Renal cortical epithelial cell (primary cell): ENCODE results near the gene GLRA1. TPM values are rescaled to one million over a fixed set of nuclear protein-coding genes. Genes with fewer than 3 reads are reported as not detected.

Experiments used
- DNase-seq: peaks from one replicate; pipeline ENCODE4 v3.0.0-alpha.2; 2011; ENCODE audit warnings: low read depth
- total RNA-seq: library from RNA; depleted of rRNA; stranded (reverse); fragments of >200 nt; gene quantifications from 2 replicates; pipeline ENCODE4 v1.2.3, GENCODE V29; 2014

The GLRA1 gene
- total RNA-seq, result not detected in 2 replicates

DNA sequence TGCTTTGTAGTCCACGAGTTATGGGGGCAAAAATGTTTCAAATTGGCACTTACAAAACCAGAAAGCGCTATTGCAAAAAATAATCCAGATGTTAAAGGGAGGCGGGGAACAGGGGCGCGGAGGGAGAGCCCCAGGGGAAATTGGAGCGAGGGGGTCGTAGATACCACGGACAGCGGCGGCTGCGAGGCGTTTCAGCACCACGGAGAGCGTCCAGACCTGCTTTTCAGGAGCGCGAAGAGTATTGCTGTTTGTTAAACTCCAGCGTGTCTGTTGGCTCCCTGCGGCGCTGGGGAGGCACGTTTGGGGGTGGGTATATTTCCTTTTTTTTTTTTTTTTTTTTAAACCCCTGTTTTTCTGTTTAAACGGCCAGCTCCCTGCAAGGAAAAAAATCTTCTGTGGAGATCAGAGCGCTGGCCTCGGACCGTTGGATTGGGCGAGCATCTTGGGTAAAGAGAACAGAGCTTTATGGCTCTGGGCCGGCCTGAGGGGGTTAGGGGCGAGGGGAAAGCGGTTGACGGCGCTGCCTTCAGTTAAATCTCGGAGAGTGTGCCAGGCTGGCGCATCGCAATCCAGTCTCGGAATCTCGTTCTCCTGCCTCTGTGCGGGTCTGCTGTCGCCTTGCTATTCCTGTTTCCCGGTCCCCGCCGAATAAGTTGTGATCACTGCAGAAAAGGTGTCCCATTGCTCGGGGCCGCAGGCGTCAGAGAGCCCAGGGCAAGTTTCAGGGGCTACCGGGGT, at the start of gene GLRA1:
GLRA1 (minus strand) TSS at position 288 of the 738 bp plus-strand sequence. CDS start 302 bp downstream, outside the sequence.
- peak; percentile 15 for DNase-seq

DNA sequence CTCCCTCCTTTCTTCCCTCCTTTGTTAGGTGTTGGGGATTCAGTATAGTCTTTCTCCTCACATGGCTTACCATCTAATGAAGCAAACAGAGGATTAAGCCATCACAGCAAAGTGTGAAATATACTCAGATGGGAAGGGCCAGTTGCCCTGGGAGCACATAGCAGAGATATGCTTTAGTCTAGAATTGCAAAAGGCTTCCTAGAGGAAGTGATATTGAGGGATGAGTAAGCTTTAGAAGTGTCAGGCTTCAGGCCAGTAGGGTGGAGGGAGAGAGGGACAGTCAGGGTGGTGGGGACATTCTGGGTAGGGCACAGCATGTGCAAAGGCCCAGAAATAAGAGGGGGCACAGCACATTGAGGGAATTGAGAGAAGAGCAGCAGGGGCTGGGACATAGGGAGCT, 46.2 kb upstream of the GLRA1 start:
- DNase-seq, result no peak

DNA sequence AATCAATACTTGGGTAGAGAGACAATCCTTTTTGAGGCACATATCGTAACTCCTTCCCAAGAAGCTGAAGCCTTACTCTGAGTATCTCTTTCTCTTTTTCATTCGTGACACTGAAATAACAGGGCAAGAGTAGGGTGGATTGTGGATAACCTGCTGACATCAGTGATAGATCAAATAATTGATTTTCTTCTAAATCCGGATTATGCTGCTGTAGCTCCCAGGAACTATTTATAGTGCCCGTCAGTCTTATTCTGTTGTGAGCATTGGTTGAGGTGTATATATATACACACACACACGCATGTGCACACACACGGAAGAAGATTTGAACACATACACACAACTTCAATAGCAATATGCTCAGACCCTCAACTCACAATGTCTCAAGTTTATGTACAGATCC, 43.2 kb upstream of the GLRA1 start:
- DNase-seq, result no peak

DNA sequence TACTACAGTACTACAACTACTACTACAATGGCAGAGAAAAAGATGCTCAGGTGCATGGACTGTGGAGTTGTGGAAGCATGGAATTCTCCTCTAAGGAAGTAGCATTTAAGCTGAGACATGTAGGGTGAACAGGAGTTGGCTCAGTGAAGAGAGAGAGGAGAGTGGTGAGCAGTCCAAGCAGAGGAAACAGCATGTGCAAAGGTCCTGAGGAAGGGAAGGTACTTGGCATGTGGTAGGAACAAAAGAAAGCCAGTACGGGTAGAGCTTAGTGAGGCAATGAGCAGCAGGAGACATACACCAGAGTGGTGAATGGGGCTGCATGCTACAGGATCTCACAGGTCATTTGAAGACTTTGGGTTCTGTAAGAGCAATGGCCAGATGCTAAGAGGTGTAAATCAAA, 41.4 kb upstream of the GLRA1 start:
- DNase-seq, result no peak

DNA sequence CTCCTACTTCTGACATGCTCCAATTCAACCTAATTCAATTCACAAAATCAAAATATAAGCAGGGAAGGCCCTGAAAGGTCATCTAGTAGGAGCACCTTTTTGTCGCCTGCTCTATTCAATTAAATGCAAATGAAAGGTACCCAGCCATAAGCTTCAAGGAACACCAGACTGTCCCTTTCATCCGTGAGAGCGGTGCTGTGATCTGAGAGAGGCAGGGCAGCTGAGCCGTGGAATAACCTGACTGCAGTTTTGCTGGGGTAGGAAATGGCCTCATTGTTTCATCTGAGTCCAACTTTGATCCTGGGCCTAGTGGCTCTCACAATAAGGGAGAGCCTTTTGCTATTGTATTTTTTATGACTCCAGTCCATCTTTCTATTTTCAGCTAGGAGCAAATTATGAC, 39.8 kb upstream of the GLRA1 start:
- no peak for DNase-seq

DNA sequence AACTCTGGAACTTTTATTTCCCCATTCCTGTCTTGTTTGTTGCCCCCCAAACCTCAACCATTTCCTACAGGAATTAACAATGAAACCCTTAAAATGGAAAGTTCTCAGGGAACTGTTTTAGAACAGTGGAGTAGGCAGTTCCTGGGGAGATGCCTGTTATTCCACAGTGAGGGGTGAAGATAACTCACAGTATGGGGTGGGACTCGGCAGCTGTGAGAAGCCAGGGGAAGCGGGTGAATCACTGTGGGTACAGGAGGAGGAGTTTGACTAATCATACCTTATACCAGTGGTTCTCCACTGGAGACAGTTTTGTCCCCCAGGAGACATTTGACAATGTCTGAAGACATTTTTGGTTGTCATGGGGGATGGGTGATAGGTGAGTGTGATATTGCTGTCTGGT, 36.9 kb upstream of the GLRA1 start:
- no peak for DNase-seq

DNA sequence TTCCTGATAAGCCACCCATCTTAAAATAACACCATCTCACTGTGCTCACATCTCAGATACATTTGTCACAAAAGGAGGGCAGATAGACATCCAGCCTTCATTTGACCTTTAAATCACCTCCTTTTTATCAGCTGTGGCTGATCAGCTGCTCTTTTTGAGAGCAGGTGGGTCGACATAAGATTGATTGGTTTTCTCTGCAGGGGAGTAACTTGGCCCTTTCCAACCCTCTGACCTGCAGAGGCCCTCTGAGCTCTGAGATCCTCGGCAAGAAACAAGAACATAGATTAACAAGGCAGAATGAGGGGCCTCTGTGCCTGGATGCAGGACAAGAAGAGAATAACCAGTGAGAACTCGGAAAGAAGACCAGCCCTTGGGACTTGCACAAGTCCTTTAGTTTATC, 33.5 kb upstream of the GLRA1 start:
- DNase-seq, result no peak

DNA sequence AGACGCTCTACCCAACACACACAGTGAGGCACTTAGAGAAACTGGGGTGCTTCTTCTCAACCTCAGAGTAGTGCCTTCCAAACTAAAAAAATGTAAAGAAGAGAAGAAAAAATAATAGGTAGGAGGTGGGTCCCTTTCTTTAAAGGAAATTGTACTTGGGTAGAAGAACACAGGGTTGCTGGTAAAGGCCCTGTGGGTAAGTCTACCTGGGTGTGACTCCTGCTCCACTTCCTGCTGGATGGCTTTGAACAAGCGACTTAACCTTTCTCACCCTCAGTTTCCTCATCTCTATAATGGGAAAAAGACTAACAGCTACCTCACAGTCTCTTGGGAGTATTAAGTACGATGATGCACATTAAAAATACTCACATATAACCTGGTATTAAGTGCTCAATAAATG, 32.1 kb upstream of the GLRA1 start:
- no peak for DNase-seq

DNA sequence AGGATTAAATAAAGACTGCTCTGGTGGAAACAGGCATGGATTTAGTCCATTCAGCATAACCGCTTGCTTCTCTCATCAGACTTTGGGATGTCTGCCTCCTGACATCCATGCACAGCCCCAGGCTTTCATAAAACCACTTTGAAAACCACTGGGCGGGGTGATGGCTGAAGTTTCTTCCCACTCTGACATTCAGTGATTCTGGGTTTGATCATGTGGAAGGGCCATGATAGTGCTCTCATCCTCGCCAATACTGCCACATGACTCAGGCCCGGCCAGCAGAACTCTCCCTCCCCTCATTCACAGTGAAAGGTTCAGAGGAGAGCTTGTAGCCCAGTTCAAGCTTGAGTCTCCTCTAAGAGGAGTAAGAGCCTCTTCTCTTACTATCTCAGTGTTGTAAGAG, 29.6 kb upstream of the GLRA1 start:
- no peak for DNase-seq

DNA sequence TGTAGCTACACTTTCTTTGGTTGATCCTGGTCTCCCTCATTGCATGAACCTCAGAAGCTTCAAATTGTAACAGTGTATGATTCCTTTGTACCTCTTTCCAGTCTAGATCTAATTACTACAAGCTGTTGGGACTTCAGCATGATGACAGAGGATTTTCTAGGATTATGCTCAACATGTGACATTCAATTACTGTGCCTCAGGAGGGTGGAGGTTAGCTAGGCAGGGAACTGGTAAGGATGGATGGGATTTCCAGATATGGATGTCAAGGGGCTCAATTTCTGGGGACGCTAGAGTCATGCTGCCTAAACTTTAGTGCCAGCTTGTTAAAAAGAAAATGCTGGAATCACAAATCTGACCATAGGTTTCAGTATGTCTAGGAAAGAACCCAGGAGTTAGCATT, 29.2 kb upstream of the GLRA1 start:
- no peak for DNase-seq

DNA sequence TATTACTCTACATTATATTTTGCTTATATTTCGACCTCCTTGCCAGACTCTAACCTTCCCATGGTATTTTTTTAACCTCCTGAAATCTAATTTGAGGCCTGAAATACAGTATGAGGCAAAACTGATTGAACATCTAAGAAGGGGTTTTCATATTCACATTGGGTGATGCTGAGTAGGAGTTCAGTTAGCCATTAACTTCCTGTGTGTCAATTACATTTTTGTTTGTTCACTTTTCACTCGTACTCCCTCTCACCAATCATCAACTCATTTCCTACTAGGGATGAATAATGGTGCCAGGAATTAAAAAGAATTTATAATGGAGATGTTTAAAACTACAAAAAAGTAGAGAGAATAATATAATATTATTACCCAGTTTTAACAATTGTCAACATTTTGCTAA, 27.6 kb upstream of the GLRA1 start:
- peak; percentile 52 for DNase-seq

DNA sequence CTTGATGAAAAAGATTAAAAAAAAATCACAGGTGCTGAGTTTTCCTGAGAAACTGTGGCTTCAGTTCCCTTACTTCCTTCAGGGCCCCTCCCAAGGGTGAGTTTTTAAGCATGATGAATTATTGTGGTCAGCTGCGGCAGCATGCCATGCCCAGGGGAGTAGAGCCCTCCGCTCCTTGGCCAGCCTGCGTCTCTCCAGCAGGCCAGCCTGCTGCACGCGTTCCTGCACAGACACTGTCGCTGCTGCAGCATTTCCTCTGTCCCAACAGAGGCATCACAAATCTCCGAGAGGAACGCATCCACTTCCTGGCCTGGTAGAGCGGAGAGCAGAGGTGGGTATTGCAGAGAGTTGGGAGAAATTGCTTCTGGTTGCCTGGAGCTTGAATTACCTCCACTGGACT, 26.1 kb upstream of the GLRA1 start:
- DNase-seq, result no peak

DNA sequence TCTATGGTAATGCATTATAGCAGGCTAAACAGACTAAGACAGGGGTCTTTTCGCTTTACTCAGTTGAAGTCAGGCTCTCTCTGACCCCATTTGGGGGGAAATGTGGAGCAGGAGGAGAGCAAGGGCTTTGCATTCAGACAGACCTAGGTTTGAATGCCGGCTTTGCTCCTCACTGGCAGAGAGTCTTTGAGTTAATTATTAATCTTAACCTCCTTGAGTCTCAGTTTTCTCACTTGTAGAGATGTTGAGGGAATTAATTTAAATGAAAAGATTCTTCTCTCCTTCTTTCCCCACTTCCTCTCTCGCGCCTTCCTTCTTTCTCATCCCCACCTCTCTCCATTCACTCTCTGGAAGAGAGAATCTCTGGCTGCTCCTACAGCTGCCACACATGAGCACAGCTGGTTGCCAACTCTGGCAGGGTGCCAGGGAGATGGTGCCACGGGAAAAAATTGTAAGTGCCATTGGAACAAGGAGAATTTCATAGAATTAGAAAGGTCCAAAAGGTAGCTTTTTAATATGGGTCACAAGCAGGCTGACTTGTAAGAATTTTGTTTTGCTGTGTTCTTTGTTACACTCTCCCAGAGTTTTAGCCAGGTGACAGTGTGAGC, 25.2 kb upstream of the GLRA1 start:
- DNase-seq, result peak; percentile 58

DNA sequence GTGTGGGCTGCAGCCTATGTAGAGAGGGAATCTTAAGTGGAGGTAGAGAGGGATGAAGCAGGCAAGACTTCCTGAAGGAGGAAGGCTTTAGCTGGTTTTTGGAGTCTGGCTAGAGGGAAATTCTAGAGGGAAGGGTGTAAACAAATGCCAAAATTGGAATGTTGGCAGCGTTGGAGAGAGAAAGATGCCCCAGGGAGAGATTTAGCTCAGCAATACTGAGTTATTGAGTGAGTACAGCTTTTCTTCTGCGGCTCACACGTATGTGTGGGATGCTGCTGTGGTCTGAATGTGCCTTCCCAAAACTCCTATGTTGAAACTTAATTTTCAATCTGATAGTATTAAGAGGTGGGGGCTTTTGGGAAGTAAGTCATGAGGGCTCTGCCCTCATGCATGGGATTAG, 24.5 kb upstream of the GLRA1 start:
- DNase-seq, result peak; percentile 15

DNA sequence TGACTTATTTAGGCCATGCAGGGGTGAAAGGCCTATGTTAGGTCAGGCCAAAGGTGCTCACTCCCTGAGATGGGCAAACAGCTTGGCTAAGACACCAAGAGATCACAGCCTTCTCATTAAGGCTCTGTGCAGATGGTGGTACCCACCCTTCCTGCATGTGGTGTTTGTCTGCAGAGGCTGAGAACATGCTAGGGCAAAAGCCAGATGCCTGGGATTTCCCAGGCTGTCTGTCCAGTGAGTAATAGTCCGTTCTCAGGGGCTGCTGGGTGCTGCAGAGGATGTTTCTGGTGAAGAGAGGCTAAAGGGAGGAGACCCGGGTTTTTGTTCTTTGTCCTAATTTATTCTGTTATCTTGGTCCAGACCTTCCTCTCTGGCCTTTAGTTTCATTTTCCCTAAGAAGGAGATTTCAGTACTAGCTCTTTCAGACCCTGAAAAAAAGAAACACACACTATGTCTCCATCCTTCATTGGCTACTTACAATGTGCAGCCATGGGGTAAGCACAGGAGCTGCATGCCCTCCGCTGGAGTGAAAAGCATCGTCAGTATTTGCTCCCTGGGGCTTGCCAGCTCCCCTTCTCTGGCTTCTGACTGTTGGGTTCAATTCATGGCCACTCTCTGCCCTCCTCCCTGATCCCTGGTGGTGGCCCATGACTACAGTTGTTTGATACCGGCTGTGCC, 23.4 kb upstream of the GLRA1 start:
- peak; percentile 6 for DNase-seq

DNA sequence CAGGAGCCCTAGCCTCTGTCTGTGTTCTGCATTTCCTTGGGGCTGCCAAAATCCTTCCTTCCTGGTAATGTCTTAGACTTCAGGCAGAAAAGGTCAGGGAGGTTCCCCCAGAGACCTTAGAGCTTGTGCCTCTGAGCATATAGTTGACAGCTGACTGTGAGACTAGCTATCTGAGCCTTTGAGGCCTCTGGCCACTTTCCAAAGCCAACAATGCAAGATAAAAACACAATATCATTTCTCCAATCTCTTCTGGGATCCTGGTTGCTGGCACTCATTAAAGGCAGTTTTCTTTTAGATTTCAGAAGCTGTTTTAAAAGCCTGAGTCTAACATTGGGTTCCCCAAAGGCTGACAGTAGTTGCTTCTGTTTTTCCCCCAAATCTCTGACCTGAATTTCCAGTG, 13.2 kb upstream of the GLRA1 start:
- no peak for DNase-seq

DNA sequence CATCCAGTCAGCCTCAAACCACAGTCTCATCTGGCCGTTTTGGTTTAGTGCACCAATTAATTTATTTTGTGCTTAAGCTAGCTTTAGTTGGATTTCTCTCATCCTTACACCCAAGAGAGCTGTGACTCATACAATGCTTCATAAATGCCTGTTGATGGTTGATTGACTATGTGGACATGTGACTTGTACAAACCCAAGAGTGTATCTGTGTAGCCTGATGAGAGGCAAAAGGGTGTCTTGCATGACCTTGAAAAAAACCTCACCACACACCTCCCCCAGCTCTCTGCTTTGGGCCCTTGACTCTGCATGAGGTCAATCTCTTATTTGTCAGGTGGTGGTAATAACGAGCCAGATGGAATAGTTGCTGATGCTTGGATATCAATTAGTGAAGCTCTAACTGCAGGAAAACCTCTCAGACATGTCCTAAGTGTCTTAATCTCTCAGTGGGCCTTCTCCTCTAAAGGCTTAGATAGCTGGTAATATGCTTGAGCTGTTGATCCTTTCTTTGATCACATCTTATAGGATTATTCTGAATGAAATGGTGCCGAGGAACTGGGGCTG, 10.6 kb upstream of the GLRA1 start:
- DNase-seq, result peak; percentile 28

DNA sequence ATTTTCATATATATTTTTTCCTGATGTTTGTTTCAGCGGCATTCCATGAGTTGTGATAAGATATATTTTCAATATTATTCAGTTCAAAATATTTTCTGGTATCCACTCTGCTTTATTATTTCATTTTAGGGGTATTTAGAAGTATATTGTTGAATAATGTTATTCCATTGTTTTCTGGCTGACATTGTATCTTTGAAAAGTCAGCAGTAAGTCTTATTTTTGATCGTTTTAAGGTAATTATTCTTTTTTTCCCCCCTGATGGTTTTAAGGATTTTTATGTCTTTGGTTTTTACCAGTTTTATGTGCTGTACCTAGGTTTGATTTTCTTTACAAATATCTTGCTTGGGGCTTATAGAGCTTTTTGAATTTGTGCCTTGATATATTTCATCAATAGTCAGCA, 6.6 kb upstream of the GLRA1 start:
- no peak for DNase-seq

DNA sequence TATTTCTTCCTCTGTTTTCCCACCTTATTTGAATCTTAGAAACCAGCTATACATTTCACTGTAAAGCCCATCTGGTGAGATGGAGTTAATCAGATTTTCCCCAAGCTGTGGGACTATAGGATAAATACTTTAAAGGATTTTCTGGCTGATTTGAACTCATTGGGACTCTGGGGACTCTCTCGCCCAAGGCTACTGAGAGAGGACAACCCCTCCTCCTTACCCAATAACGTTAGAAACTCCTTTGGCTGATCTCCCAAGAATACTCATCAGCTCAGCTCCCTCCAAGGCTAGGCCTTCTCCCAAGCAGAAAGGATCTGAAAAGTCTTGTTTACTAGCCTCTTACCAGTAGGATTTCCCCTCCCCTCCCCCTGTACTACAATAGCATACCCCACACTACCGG, 1.5 kb upstream of the GLRA1 start:
- DNase-seq, result no peak

DNA sequence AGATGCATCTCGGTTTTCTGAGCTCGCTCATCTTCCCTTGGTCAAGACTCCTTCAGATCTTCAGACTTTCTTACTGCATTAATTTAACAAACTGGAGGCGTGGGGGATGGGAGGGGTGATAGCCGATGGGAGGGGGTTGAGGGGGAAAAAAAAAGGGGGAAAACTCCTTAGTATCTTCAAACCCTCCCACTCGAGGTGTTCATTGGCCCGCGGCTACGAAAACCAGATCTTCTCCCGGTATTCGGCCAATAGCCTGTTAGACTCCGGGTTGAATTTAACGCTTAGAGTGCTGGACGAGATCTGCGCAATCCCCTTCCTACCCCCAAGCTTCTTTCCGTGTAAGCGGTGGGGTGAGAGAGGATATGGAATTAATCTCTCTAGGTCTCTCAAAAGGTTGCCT, 689 bp upstream of the GLRA1 start:
- DNase-seq, result no peak

DNA sequence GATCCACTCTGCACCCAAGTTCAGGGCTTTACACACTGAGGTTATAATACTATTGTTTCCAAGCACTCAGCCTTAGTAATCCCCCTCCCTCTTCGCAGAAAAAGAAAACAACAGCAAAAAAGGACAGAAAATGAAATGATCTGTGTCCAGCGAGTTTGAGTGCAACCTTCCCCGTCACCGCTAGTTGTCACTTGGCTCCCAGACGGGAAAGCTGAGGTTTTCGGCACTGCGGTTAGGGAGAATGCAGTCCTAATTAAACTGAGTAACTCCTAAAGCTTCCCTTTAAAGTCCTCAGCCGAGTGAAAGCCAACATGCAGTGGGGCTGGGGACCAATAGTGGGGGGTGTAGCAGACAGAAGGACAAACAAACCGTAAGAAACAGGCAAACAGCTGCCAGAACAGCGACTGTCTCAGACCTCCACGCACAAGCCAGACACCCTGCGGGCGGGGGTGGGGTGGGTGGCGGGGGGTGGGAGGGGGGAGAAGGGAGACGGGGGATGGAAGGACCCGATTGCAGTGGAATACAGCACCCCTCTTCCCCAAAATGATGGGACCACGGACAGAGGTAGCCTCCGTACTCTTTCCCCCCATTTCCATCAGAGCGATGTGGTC, 680 bp downstream of the GLRA1 start:
- no peak for DNase-seq

DNA sequence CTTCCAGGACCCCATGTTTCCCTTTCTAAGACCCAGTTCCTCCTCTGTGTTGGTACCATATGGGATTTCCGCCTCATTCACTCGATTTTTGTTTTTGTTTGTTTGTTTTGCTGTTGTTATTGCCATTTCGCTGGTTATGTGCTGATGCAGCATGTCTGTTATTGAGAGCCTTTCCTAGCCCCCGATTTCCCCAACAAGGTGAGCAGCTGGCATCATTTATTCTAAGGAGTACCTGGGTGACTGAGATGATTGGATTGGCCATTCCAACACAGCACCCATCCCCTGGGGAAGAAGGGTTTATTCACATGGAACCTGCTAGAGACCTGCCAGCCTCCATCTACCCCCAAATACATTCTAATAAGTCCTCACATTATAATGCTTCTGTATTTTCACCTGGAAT, 2.7 kb downstream of the GLRA1 start:
- no peak for DNase-seq

DNA sequence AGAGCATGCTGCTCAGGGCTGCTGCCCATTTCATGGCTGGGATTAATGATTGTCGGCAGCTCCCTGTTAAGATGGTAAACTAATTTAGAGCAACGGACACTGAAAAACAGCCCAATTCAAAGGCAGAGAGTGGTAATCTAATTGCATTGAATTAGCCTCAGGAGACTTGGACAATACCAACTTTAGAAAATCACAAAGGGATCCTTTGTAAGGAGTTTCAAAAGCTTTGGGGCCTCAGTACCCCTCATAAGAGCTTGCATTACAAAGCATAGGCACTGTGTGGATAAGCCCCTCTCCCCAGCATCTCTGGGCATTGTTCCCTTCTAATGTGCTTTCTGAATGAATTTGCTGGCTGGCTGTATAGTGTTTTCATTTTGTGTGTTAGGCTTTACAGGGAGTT, 6.7 kb downstream of the GLRA1 start:
- no peak for DNase-seq
